GM21390 (cell line): Measurements from ENCODE around the gene TRABD2B.

ENCODE experiments used
- ATAC-seq: cut with Tn5 transposase; IDR thresholded peaks from one replicate; pipeline ENCODE4 v1.9.1; 2021; ENCODE audit not compliant: unreplicated experiment

TRABD2B gene

DNA sequence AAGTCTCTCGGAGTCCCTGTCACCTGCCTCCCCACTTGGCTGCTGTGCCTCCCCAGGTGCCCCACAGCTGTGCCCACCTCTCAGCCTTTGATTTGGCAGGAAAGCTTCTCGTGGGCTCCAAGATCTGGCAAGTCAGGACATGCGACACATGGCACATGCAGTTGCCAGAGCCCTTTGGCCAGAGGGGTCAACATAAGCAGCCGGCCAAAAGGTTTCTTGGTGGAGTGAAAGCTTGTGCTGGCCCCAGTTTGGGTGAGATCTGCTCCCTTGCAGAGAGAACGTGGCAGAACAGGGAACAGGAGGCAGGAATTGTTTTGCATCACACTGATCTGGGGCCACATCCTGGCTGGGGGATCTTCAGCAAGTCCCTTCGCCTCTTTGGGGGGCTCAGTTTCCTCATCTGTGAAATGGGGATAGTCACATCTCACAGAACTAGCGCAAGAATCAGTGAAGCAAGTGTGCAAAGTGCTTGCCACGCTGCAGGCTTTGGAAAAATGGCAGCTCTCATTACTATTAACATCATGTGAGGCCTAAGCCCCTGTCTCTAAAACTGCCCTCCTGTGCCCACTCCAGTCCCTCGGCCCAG, 232.6 kb downstream of the TRABD2B start:
- ATAC-seq = no peak

DNA sequence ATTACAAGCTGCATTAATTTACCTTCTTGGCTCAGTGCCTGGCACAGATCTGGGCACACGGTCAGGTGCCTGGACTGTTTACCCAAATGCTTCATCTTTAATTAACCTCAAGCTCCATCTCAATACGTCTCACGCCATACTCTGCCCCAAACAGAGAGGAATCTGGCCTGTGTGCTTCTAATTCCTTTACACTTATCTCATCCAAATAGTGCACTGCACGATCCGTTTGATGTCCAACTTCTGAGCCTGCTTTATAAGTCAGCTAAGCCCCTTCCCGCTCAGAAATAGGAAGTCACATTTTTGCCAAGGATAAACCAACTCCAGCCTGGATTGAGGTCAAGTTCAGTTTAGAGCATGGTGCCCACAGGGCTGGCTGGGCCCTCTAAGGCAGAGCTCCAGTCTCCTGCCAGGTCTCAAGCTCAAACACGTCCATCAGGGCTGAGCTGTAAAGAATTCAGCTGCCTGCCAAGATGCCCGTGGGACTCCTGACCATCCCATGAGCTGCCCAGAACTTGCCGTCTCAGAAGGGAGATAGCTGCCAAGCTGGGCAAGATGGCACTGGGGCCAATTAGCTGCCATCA, 233.5 kb downstream of the TRABD2B start:
- ATAC-seq = no peak

DNA sequence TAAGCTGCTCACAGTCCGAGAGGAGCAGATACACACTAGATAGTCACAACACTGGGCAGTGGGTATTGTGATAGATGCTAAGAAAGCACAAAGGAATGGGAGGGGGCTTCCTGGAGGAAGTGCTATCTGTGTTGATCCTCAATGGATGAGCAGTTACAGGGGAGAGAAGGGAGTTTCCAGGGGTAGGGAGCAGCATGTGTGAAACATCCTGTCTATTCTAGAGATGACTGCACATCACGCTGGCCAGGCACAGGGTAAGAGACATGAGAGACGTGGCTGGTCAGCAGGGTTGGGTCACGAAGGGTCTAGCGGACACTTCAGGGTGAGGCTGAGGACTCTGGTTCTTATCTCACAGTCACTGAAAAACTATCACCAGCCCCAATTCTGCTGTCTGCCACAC, 235.2 kb downstream of the TRABD2B start:
- no peak for ATAC-seq

DNA sequence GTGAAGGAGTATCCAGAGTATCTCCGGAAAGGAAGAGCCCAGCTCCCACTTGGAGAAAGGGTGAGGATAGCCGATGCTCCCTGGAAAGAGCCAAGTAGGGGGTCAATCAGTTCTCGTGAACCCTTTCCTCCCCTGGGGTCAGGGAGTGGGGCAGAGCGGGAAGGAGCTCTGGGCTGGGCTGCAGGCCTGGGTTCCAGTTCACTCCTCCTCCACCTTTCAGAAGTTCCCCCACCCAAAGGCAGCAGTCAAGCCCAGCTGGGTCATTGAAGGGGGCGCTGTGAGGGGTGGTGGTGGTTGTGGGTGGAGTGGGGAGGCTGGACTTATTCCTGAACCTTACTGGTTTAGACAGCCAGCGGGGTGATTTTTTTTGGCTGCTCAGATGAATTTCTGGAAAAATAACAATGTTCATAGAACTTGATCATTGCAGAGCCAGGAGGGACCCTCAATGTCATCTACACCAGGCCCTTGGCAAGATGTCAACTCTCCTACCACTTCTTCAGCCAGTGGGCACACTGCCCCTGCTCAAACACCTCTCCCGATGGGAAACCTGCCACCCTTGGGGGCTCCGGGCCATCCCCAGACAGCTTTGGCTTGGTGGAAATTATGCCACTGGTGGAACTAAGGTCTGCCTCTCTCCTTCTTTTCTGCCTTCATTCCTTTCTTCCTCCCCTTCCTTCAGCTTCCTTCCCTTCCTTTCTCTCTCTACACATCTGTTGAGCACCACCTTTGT, 235.8 kb downstream of the TRABD2B start:
- ATAC-seq = no peak

DNA sequence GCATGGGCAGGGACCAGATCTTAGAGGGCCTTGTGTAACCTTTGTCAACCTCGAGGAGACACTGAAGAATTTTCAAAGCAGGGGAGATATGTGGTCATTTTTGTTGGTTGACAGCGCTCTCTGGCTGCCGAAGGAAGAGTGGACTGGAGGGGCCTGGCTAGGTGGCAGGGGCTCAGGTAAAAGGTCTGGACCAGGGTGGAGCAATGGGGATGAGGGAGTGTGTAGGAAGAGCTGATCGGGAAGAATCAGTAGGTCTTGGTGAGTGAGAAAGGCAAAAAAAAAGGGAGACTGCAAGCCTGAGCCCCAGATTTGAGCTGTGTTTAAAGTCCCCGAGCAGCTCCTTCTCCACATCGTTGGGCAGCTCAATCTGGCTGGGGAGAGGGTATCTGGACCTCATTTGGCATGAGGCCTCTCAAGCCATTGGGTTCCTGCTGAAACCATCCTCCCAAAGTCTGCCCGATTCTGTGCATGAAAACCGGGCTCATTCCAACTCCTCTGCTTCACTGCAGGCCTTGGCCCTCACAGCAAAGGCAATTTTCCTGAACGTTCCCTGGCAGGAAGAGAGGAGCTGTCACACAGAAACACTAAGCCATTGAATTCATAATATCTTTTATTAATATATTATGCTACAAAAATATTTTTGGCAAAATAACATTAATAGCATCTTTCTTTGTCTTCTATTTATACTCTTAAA, 237.1 kb downstream of the TRABD2B start:
- no peak for ATAC-seq

DNA sequence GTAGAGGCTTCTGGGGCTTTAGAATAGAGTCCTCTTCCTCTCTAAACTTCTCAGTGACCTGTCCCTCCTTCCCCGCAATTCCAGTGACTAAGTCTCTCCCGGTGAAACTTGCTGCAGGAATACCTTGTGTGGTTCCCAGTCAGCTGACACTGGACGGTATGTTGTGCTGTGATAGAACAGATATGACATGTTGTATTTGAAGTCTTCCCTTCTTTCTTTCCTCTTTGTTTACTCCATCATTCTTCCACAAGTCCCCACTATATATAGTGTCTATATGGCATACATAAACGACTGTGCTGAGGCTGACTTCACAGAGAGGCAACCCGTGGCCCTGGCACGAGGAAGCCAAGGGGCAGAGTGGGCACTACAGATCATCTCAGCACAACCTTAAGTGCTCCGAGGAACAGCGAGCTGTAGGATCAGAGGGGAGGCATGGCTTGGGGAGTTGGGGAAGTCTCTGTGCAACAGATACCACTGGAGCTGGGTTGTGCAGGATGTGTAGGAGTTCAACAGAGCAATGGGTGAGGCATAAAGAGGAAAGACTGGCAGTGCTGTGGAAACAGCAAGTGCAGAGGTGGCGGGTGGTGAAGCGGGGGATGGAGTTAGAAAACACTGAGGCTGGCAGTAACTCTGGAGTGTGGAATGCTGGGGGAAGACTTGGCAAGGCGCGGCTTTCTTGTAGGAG, 237.8 kb downstream of the TRABD2B start:
- no peak for ATAC-seq

DNA sequence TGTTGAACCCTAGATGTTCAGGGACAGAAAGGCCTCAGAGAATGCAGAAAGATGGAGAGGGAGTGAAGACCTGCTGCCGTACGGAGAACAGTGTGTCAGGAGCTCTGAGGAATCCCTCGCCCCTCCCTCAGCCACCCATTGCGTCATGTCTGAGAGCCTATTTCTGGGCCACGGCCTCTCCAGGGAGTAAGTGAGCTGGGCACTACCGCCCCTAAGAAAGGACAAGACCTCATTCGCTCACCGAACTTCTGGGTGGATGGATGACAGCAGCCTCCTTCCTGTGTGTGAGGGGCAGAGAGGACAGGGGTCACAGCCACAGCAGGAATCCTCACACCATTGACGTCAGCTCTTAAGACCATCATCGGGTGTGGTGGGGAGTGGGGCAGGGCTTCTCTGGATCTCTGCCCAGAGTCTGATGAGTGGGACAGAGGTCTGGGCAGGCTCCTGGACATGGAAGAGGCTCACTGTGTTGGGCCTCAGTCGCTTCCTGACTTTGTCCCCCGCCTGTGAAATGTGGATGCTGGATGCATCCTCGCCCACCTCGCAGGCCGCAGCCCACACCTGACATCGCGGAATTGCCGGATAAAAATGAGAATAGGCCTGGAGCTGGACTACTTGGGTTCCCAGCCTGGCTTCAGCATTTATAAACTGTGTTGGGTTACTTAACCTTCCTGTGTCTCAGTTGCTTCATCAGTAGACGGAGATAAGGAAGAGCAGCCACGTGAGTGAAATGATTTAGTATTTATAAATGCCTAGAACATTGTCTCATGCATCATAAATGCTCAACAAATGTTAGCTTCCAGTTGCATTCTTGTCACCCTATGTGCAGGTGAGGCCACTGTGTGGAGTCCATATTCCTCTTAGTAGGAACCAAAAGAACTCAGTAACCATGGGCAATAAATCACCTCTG, 238.6 kb downstream of the TRABD2B start:
- ATAC-seq = no peak

DNA sequence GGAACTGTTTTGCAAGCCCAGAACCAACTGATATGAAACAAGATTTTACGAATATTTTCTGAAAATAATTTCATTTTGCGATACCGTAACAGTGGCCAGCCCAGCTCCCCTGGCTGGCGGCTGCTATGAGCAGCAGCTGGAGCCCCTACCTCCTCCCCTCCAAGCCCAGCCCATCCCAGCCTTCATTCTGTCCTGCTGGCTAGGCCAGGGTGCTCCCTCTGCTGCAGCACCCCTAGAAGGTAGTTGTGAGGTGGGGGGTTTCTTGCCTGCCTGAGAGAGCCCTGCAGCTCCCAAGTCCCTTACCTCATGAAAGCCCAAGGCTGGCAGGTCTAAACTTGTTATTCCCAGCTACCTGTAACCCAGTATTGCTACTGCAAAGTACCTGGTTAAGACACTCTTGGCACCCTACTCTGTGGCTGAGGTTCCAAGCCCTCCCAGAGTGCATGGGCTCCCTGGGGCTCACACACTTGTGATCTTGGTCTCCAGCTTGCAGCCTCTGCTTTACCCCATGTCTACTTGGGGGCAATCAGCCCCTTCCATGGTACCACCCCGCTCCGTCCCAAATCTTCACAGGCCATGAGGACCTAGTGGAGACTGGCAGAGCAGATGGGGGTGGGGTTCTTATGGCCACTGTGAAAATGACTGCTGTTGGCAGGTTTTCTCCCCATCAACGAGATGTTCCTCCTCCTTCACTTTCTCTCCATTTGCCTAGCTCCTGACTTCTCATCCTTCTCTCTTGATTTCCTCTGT, 239.8 kb downstream of the TRABD2B start:
- ATAC-seq = no peak

DNA sequence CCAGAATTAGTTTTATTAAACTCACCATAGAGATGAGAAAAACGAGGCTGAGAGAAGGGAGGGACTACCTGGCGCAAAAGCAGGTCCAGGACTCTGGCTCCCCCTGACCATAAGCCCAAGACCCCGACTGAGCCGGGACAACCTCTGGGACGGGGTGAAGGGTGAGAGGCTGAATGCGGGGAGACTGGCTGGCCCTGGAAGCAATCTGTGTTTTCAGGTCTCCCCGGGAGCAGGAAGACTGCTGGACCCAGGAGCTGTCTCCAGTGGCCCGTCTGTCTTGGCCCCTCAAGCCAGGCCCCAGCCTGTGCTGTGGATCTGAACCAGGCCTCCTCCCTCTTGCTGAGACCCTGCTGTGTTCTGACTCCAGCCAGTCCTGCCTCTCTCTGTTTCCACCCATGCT, 240.8 kb downstream of the TRABD2B start:
- no peak for ATAC-seq

DNA sequence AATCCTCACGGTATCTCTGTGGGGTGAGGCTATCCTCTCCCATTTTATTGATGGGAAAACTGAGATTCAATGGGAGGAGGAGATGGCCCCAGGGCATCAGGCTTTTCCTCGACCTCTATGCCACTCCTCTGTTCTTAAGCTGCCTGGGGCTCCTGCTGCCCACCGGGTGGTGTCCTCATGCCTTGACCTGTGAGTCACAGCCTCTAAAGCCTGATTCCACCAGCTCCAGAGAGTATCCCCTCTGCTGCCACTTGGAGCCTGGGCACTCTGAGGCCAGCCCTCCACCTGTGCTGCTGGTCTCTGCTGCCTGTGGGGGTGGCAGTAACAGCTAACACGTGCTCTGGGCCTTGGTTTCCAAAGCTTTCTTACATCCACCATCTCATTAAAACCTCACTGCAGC, 241.2 kb downstream of the TRABD2B start:
- ATAC-seq = no peak

DNA sequence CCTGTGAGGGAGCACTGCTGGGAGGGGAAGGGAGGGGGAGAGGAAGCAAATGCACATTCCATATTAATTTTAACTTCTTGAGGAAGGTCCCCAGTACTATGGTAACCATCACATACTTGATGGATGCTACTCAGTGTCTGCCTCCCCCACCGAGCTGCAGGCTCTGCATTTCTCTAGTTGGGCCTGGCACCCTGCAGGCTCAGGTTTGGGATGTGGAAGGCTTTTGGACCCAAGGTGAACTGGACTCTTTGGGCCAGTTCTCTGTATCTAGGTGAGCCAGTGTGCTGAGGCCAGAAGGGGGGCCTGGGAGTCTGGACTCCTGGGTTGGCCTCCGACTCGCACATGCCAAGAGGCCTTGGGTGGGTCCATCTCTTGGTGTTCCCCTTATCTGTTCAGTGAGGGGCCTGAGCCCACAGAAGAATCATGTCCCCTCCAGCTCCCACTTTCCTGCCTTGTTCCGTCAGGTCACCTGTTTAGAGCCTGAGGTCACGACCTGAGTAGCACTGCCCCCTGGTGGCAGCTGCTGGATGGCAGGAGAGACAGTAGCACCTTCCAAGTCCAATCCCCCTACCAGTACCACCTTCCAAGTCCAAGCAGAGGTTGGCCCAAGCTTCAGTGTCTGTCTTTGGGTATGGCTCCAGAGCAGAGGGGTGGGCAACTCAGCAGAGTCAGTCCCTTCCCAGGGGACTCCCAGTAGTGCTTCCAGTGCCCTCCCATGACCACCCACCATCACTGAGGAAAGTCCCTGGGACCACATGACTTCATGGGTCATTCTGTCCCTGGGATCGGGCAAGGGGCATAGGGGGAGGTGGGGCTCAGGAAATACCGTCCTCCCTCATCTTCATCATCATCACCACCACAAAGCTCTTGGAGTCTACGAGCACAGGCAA, 241.8 kb downstream of the TRABD2B start:
- ATAC-seq = peak; percentile 77

DNA sequence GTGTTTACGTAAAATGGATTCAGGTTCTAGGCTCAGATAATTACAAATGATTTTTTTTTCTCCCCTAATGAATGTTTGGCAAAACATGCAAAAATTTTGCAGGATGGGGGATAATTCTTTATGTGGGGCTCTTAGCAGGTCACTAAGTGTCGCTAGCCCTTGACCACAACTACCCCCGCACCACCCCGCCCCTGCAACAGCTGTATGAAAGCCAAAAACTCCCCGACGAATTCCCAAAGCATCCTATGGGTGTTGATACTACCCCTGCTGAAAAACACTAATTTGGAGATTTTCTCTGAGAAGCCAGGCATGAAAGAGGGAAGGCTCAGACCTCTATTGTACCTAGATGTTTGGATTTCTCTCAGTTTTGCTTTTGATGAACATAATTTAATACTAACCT, 243.0 kb downstream of the TRABD2B start:
- no peak for ATAC-seq

DNA sequence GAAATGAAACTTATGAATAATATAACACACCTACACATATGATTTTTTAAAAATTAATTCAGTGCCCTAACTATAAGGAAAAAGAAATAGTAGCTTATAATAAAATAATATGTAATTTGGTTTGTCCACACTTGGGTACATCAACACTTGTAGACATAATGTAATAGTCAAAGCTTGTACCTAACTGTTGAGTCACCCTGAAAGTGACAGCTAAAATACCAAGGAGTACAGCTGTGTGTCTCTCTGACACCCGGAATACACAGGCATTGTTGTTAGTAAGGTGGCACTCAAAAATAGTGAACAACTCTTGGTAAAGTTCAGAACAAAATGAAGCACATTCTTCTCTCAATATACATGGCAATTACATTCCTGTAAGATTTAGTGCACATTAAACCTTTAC, 243.4 kb downstream of the TRABD2B start:
- peak; percentile 50 for ATAC-seq

DNA sequence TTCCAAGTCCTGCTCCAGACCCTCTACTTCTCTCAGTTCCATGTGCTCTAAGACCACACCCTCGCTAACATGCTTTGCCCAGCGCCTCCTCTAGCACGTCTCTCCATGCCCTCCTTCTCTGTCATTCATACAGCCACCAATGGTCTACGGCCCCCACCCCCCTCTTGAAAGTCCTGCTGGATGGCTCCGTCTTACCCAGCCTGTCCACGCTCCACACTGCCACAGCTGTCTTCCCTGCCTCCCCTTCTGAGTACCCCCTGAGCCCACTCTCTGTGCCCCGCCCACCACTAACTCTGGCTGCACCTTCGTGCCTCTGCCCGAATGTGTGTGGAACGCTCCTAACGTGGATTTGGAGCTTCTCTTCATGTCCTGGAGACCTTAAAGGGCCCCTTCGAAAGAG, 244.6 kb downstream of the TRABD2B start:
- no peak for ATAC-seq

DNA sequence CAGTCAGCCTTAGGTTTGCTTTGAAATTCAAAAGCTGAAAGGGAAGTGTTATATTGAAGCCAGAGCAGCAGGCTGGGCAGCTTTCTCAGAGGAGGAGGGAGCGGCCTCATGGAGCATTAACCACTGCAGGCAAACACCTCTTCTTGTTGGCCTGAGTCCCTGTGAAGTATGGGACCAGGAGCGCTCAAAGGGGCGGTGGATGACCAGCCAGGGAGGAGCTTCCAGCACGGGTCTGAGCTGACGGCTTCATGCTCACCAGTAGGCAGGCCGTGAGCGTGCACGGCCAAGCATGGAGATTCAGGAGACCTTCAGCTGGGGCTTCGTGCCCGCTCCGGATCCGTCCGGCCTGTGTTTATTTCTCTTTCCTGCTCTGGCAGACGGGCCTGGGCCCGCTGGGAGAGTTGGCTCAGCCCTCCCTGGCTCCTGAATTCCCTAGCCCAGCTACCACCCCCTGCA, 245.2 kb downstream of the TRABD2B start:
- ATAC-seq = no peak

DNA sequence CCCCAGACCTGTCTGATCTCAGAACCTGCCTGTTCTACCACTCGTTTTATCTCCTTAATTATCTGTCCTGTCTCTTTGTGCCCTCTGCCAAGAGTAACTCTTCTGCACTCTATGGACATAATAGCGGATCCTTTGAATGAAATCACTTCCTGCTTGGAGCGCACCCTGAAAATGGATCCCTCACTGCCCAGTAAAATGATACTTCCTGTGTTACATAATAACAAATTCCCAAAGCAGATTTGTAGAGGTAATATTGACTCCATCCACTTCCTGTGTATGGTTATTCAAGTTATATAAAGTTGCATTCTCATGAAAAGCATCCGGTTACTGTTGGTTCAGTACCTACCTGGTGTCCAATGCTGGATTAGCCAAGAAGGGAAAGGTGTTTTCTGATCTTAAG, 246.0 kb downstream of the TRABD2B start:
- no peak for ATAC-seq

DNA sequence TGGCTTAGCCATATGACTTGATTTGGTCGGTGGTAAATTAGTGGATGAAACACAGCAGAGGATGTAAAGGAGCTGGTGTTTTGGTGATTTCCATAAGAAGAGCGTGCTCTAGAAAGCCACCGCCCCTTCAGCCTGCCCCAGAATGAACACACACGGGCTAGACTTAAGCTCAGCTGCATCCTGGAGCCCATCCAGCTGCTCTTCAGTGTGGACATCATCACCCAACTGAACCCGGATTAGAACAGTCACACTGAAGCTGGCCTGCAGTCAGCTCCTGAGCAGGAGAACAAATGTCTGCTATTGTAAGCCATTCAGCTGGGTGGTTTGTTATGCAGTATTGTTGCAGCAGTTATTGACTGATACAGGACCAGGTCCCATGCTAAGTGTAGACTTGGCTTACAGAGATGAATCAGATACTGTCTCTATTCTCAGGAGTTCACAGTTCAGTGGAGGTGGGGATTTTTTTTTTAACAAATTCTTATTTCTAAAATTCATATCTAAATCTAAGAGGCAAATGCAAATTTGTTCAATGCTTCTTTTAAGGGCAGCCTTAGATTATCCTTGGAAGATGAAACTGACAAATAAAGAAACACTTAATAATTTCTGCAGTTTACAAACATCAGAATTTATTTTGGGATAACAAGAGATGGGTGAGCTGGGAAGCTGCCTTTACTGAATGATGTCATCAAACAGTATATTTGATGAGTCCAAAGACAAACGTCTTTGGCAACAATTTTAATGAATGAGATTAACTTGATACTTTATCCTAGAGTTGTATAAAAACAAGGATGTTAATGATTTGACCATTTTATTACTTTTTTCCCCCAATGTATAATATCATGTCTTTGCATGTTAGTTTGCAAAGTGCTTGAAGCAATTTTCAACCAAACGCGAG, 251.2 kb downstream of the TRABD2B start:
- ATAC-seq = no peak
